Mesothelial cell of epicardium (in vitro differentiated cells): ENCODE results near the gene DCDC2B. TPM values are rescaled to one million over a fixed set of nuclear protein-coding genes. Genes with fewer than 3 reads are reported as not detected.

Experiments used
- DNase-seq, 2 experiments: peaks; one replicate each; pipeline ENCODE4 v3.0.0; 2021; ENCODE audit warnings: low spot score in 2 of 2; ENCODE audit not compliant: unreplicated experiment in 2 of 2
- H3K27ac Mint-ChIP-seq: 2 replicates; pipeline ENCODE4 v1.8.0; 2021; ENCODE audit warnings: mixed read lengths
- H3K27me3 Mint-ChIP-seq: 2 replicates; pipeline ENCODE4 v1.8.0; 2021; ENCODE audit warnings: low read depth, mixed read lengths
- H3K36me3 Mint-ChIP-seq: 2 replicates; pipeline ENCODE4 v1.8.0; 2021; ENCODE audit warnings: mixed read lengths
- H3K4me1 Mint-ChIP-seq: 2 replicates; pipeline ENCODE4 v1.8.0; 2021; ENCODE audit warnings: mixed read lengths
- H3K4me3 Mint-ChIP-seq: 2 replicates; pipeline ENCODE4 v1.8.0; 2021; ENCODE audit warnings: mild to moderate bottlenecking, moderate library complexity, mixed read lengths
- H3K9me3 Mint-ChIP-seq: 2 replicates; pipeline ENCODE4 v1.8.0; 2021; ENCODE audit warnings: mixed read lengths
- total RNA-seq: library from RNA; stranded (reverse); gene quantifications from 3 replicates; pipeline ENCODE4 v1.2.1, GENCODE V29; 2021
- TF ChIP-seq, protein P1 (sequence below): fragments of 200-600 bp; sonication (generic); IDR thresholded peaks from one replicate; pipeline ENCODE4 v1.5.0; 2021; ENCODE audit warnings: antibody characterized with exemption; ENCODE audit not compliant: unreplicated experiment

Gene DCDC2B
- total RNA-seq, 1 donor from 2014 or later: not detected

DNA sequence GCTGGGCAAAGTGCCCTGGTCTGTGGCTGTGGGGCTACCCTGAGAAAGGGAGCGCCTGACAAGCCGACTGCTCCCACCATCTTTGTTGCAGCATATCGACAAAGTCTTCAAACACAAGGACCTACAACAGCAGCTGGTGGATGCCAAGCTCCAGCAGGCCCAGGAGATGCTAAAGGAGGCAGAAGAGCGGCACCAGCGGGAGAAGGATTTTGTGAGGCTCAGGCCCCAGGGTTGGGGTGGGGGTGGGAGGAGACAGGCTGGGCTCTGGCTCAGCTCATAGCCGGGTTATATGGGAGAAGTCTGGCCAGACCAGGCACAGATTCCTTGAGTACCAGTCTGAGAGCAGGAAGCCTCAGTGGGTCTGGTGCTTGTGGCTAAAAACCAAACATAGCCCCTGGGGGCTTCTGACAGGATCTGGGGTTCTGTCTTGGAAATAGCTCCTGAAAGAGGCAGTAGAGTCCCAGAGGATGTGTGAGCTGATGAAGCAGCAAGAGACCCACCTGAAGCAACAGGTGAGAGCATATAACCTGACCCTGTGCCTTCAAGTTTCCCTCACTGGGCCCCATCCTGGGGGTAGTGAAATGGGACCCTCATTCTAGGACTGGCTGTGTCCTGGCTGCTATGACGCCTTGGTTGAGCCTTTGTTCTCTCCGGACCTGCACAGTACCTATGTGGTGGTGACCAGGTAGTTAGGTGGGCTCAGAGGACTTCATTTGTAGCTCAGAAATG, 16.5 kb upstream of the DCDC2B start:
- Mint-ChIP-seq H3K27me3 (no peaks in the 10 kb centered on the region), H3K27ac (no peak overlapping the region), H3K9me3 (no peaks in the 10 kb centered on the region), H3K4me3 (no peak overlapping the region), H3K36me3 (peaks cover 46% of the 10 kb centered on the region), H3K4me1 (no peaks in the 10 kb centered on the region)
- DNase-seq: no peak
- TF ChIP-seq, protein P1, sequence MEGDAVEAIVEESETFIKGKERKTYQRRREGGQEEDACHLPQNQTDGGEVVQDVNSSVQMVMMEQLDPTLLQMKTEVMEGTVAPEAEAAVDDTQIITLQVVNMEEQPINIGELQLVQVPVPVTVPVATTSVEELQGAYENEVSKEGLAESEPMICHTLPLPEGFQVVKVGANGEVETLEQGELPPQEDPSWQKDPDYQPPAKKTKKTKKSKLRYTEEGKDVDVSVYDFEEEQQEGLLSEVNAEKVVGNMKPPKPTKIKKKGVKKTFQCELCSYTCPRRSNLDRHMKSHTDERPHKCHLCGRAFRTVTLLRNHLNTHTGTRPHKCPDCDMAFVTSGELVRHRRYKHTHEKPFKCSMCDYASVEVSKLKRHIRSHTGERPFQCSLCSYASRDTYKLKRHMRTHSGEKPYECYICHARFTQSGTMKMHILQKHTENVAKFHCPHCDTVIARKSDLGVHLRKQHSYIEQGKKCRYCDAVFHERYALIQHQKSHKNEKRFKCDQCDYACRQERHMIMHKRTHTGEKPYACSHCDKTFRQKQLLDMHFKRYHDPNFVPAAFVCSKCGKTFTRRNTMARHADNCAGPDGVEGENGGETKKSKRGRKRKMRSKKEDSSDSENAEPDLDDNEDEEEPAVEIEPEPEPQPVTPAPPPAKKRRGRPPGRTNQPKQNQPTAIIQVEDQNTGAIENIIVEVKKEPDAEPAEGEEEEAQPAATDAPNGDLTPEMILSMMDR: no peak

DNA sequence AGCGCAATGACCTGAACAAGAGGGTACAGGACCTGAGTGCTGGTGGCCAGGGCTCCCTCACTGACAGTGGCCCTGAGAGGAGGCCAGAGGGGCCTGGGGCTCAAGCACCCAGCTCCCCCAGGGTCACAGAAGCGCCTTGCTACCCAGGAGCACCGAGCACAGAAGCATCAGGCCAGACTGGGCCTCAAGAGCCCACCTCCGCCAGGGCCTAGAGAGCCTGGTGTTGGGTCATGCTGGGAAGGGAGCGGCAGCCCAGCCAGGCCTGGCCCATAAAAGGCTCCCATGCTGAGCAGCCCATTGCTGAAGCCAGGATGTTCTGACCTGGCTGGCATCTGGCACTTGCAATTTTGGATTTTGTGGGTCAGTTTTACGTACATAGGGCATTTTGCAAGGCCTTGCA, 13.9 kb upstream of the DCDC2B start:
- no peaks in the 10 kb centered on the region for H3K9me3 Mint-ChIP-seq

DNA sequence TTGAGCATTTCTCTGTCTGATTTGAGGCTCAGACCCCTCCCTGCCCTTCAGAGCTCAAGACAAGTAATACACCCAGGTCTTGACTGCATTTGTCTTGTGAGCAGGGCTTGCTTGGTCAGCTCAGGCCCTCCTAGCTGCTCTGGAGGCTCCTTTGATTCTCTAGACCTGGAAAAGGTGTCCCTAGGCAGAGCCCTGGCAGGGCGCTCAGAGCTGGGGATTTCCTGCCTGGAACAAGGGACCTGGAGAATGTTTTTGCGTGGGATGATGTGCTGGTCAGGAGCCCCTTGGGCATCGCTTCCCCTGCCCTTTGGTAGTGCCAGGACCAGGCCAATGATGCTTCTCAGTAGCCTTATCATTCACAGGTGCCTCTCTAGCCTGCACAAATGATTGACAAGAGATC, 13.4 kb upstream of the DCDC2B start:
- H3K36me3 Mint-ChIP-seq: peaks cover 33% of the 10 kb centered on the region
- no peak overlapping the region for H3K4me3 Mint-ChIP-seq
- no peak for DNase-seq
- no peaks in the 10 kb centered on the region for H3K9me3 Mint-ChIP-seq
- peaks cover 7% of the 10 kb centered on the region for H3K4me1 Mint-ChIP-seq
- TF ChIP-seq, protein P1: no peak
- H3K27ac Mint-ChIP-seq: no peak overlapping the region
- no peaks in the 10 kb centered on the region for H3K27me3 Mint-ChIP-seq

More for the DNA sequence above, 13.9 kb upstream of the DCDC2B start:
- TF ChIP-seq, protein P1: no peak
- Mint-ChIP-seq H3K4me3 (no peak overlapping the region), H3K4me1 (peaks cover 4% of the 10 kb centered on the region), H3K36me3 (peaks cover 37% of the 10 kb centered on the region), H3K27ac (no peak overlapping the region), H3K27me3 (no peaks in the 10 kb centered on the region)
- no peak for DNase-seq

DNA sequence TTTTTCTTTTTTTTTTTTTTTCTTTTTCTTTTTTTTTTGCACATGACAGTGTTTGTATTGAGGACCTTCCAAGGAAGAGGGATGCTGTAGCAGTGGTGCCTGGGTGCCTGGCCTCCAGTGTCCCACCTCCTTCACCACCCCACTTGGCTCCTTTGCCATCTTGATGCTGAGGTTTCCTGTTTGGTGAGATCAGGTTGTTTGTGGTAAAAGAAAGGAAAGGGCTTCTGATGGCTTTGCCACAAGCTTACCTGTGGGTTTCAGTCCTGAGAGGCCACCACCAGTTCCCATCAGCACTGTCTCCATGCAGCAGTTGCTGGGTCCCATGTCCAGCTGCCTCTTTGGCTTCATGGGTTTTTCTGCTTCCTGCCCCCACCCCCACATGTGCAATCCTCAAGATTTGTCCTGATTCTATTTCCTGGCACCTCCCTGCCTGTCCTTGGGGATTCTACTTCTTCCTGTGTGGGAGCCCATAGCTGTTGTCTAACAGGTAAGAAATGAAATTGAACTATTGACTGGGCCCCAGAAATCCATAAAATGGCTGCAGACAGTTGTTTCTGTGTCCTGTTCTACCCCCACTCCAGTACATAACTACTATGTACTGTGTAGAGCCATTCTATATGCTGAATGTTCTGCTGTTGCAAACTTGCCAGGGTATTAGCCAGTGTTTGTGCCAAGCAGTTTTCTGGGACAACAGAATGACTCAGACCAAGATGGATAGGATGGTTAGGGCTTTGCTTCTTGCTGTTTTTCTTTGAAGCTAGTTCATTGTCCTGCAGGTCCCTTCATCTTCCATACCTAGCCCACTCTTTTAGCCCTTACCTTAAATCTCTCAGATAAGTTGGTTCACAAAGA, 12.7 kb upstream of the DCDC2B start:
- no peaks in the 10 kb centered on the region for H3K27me3 Mint-ChIP-seq
- no peak for DNase-seq
- TF ChIP-seq, protein P1: no peak
- peaks cover 7% of the 10 kb centered on the region for H3K4me1 Mint-ChIP-seq
- no peaks in the 10 kb centered on the region for H3K9me3 Mint-ChIP-seq
- H3K36me3 Mint-ChIP-seq: peaks cover 33% of the 10 kb centered on the region
- H3K4me3 Mint-ChIP-seq: no peak overlapping the region
- H3K27ac Mint-ChIP-seq: no peak overlapping the region

DNA sequence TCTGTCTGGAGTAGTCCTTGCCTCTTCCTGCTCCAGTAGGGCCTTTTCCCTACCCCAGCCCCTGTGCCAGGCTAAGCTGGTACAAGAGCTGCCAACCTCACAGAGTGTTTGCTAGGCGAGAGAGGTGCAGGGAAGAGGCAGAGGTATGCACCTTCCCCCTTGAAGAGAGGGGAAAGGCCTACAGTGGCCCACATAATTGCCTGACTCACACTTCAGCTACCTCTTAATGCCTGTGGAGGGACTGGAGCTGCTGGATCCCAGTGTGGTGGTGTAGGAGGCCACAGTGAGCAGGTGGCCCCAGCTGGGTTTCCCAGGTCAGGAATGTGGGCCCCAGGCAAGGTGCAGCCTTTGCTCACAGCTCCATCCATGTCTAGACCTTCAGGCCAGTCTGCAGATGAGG, 11.8 kb upstream of the DCDC2B start:
- Mint-ChIP-seq H3K27ac (no peak overlapping the region), H3K36me3 (peaks cover 25% of the 10 kb centered on the region)

More for the DNA sequence above, 11.8 kb upstream of the DCDC2B start:
- DNase-seq: no peak
- no peaks in the 10 kb centered on the region for H3K27me3 Mint-ChIP-seq
- no peak overlapping the region for H3K4me3 Mint-ChIP-seq
- H3K9me3 Mint-ChIP-seq: no peaks in the 10 kb centered on the region
- H3K4me1 Mint-ChIP-seq: peaks cover 16% of the 10 kb centered on the region
- TF ChIP-seq, protein P1: no peak
